Transverse colon (tissue), 4 donors: ENCODE measurements around the gene OMA1. TPM values are rescaled to one million over a fixed set of nuclear protein-coding genes. Genes with fewer than 3 reads are reported as not detected.

ENCODE experiments used
- DNase-seq: peaks from one replicate; pipeline ENCODE4 v3.0.0-alpha.2; 2019
- H3K27ac ChIP-seq, 4 donors: fragments of 200-600 bp; sonication (generic); 2 replicates each; pipeline ENCODE4 v1.5.1; 2016 to 2018; ENCODE audit warnings: inconsistent platforms in 4 of 4
- H3K27me3 ChIP-seq: fragments of 200-600 bp; sonication (generic); 2 replicates; pipeline ENCODE4 v1.5.1; 2017; ENCODE audit warnings: inconsistent platforms
- H3K36me3 ChIP-seq, 4 donors: fragments of 200-600 bp; sonication (generic); 2 replicates each; pipeline ENCODE4 v1.5.1; 2017 to 2019; ENCODE audit warnings: inconsistent platforms in 4 of 4
- H3K4me1 ChIP-seq, 4 donors: fragments of 200-600 bp; sonication (generic); 2 replicates each; pipeline ENCODE4 v1.5.1; 2017 to 2020; ENCODE audit warnings: inconsistent platforms in 4 of 4
- H3K4me3 ChIP-seq, 4 donors: fragments of 200-600 bp; sonication (generic); 1 replicate in 1 of 4; 2 replicates in 3 of 4; pipeline versions ENCODE4 v1.5.1 to v1.6.1; 2017 to 2019; ENCODE audit warnings: inconsistent platforms in 4 of 4
- H3K9me3 ChIP-seq, 2 donors: fragments of 200-600 bp; sonication (generic); 2 replicates each; pipeline ENCODE4 v1.5.1; 2017 to 2019; ENCODE audit warnings: inconsistent platforms in 2 of 2
- EP300 ChIP-seq: sonication (generic); formaldehyde crosslinking; IDR thresholded peaks from one replicate; pipeline ENCODE4 v1.6.1; 2017; ENCODE audit warnings: antibody characterized with exemption, low read depth
- POLR2A ChIP-seq: fragments of 450-650 bp; IDR thresholded peaks from one replicate; pipeline ENCODE4 v1.6.1; 2016; ENCODE audit warnings: antibody characterized with exemption, mild to moderate bottlenecking, moderate library complexity
- POLR2AphosphoS5 ChIP-seq, 3 donors: sonication (generic); formaldehyde crosslinking; IDR thresholded peaks; one replicate each; pipeline ENCODE4 v1.6.1; 2016; ENCODE audit warnings: antibody characterized with exemption in 3 of 3
- WGBS, 2 donors: methylation state at CpG; one replicate each; pipeline ENCODE4 v1.1.5; 2018; ENCODE audit warnings: low coverage in 1 of 2; 5-methylcytosine and 5-hydroxymethylcytosine counted together
- in situ Hi-C, 4 donors: fragments of 200-750 bp; cut with MboI; loops; one replicate each; pipeline versions ENCODE4 v1.15.0 to v1.15.1; 2017; ENCODE audit warnings: low sequenced_read_pairs in 3 of 4, low pct_ligation_motif_present in 1 of 4, low pct_unique_long_range_greater_than_20kb in 1 of 4
- intact Hi-C: fragments of 100-400 bp; cut with DNase I; formaldehyde crosslinking; loops from one replicate; pipeline ENCODE4 v1.15.1; 2023; ENCODE audit warnings: low total_unique reads
- total RNA-seq, 4 donors: library from RNA; depleted of rRNA; stranded (reverse); fragments of >200 nt; gene quantifications; one replicate each; pipeline ENCODE4 v1.1.0, GENCODE V29; 2016
- TF ChIP-seq, protein P1 (sequence below), 5 experiments: fragments of 200-600 bp in 3 of 5; fragments of 450-650 bp in 2 of 5; sonication (generic) in 3 of 5; IDR thresholded peaks; 1 replicate in 2 of 5; 2 replicates in 3 of 5; pipeline ENCODE4 v1.5.1; 2016 to 2017; ENCODE audit warnings: antibody characterized with exemption in 5 of 5, inconsistent platforms in 3 of 5, mild to moderate bottlenecking in 2 of 5, moderate library complexity in 1 of 5

The OMA1 gene
- total RNA-seq, 4 donors from 2014 or later = 6.4 to 29.4 (median 20.0) TPM

GRCh38 chr1:58465825-58466629 lies 80.5 kb downstream of the OMA1 start:
- 71 to 82% methylated on average over 4 to 13 of the region's 13 CpGs for WGBS, 2 donors
- no peaks in the 10 kb centered on the region for H3K9me3 ChIP-seq
- H3K36me3 ChIP-seq = no peaks in the 10 kb centered on the region
- H3K27me3 ChIP-seq = no peaks in the 10 kb centered on the region
- no peak for DNase-seq
- no peaks in the 10 kb centered on the region for H3K4me1 ChIP-seq
- in situ Hi-C loops = no loop called here
- no peak for TF ChIP-seq EP300
- no peak for TF ChIP-seq POLR2AphosphoS5 (IDR thresholded peaks at IDR 0.05)
- TF ChIP-seq, protein P1, sequence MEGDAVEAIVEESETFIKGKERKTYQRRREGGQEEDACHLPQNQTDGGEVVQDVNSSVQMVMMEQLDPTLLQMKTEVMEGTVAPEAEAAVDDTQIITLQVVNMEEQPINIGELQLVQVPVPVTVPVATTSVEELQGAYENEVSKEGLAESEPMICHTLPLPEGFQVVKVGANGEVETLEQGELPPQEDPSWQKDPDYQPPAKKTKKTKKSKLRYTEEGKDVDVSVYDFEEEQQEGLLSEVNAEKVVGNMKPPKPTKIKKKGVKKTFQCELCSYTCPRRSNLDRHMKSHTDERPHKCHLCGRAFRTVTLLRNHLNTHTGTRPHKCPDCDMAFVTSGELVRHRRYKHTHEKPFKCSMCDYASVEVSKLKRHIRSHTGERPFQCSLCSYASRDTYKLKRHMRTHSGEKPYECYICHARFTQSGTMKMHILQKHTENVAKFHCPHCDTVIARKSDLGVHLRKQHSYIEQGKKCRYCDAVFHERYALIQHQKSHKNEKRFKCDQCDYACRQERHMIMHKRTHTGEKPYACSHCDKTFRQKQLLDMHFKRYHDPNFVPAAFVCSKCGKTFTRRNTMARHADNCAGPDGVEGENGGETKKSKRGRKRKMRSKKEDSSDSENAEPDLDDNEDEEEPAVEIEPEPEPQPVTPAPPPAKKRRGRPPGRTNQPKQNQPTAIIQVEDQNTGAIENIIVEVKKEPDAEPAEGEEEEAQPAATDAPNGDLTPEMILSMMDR (IDR thresholded peaks at IDR 0.05) = no peak
- TF ChIP-seq POLR2A = no peak
- no peak overlapping the region for H3K27ac ChIP-seq
- H3K4me3 ChIP-seq = no peak overlapping the region
- intact Hi-C loops = no loop called here

DNA sequence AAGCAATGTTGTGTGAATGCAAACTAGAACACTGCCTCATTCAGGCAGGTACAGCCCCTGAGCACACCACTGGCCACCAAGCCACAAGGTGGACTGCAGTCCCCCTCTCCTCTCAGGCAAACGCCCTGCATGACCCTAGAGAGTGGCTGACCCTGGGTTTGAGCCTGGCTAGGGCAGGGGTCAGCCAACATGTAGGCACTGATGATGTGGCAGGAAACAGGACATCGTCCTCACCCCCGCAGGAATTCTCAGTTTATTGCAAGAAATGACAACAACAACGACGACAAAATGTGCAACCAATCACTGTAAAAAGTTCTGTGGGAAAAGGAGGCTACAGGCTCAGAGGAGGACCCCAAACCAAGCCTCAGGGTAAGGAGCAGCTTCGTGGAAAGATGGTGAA lies 81.3 kb downstream of the OMA1 start:
- Histone ChIP-seq H3K36me3 (no peaks in the 10 kb centered on the region), H3K4me1 (no peaks in the 10 kb centered on the region), H3K4me3 (no peak overlapping the region), H3K9me3 (no peaks in the 10 kb centered on the region), H3K27ac (no peak overlapping the region), H3K27me3 (no peaks in the 10 kb centered on the region)
- no peak for TF ChIP-seq POLR2A
- no peak for TF ChIP-seq EP300
- TF ChIP-seq, protein P1 (IDR thresholded peaks at IDR 0.05) = no peak
- no peak for TF ChIP-seq POLR2AphosphoS5 (IDR thresholded peaks at IDR 0.05)
- in situ Hi-C loops = no loop called here
- WGBS, 2 donors = 79% methylated on average over 6 of the region's 6 CpGs; no CpG with 5 or more reads in 1 of the 2 donors
- DNase-seq = no peak
- intact Hi-C loops = no loop called here

- intact Hi-C loops = no loop called here
- TF ChIP-seq POLR2AphosphoS5 (IDR thresholded peaks at IDR 0.05) (no peak), EP300 (no peak), POLR2A (no peak)
- TF ChIP-seq, protein P1 (IDR thresholded peaks at IDR 0.05) = no peak
- Histone ChIP-seq H3K27ac (no peak overlapping the region), H3K4me3 (no peak overlapping the region), H3K36me3 (no peaks in the 10 kb centered on the region), H3K4me1 (no peaks in the 10 kb centered on the region), H3K27me3 (no peaks in the 10 kb centered on the region), H3K9me3 (no peaks in the 10 kb centered on the region)
- no peak for DNase-seq
- in situ Hi-C loops = no loop called here
- WGBS, 2 donors = 57 to 63% methylated on average over 2 of the region's 2 CpGs
These were observed 86.1 kb downstream of the OMA1 start for GRCh38 chr1:58460469-58460868.

DNA sequence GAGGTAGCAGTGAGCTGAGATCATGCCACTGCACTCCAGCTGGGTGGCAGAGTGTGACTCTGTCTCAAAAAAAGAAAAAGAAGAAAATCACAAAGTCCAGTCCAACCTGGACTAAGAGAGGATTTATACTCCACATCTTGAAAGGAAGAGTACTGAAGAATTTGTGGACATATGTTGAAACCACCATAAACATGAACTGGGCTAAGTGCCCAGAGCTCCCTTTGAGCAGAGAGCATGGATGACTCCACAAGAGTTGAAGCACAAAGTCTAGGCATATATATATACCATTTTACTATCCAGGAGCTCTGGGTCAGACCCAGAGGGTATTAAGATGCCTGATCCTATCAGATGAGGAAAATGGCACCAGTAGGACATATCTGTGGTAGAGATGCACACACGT lies 86.6 kb downstream of the OMA1 start:
- H3K4me3 ChIP-seq = no peak overlapping the region
- no peaks in the 10 kb centered on the region for H3K27me3 ChIP-seq
- H3K27ac ChIP-seq = no peak overlapping the region
- H3K36me3 ChIP-seq = no peaks in the 10 kb centered on the region
- no peak for TF ChIP-seq POLR2A
- no peak for TF ChIP-seq POLR2AphosphoS5 (IDR thresholded peaks at IDR 0.05)
- TF ChIP-seq EP300 = no peak
- TF ChIP-seq, protein P1 (IDR thresholded peaks at IDR 0.05) = no peak
- H3K9me3 ChIP-seq = no peaks in the 10 kb centered on the region
- no peaks in the 10 kb centered on the region for H3K4me1 ChIP-seq
- intact Hi-C loops (no loop called here), in situ Hi-C loops (no loop called here)
- WGBS, 2 donors = 90 to 100% methylated on average over 1 of the region's 1 CpG
- no peak for DNase-seq
